Adrenal gland (tissue), 5 donors: ENCODE measurements around the gene HAUS7.

Source experiments
- POLR2A ChIP-seq, 2 donors: fragments of 450-650 bp; IDR thresholded peaks; one replicate each; pipeline ENCODE4 v1.6.1; 2017; ENCODE audit warnings: antibody characterized with exemption in 2 of 2, mild to moderate bottlenecking in 2 of 2, moderate library complexity in 1 of 2
- TF ChIP-seq, protein P1 (sequence below), 6 experiments: fragments of 450-650 bp in 4 of 6; fragments of 200-600 bp in 2 of 6; sonication (generic) in 1 of 6; IDR thresholded peaks; 1 replicate in 5 of 6; 2 replicates in 1 of 6; pipeline versions ENCODE4 v1.5.1 to v1.8.0; 2016 to 2021; ENCODE audit warnings: antibody characterized with exemption in 6 of 6, mild to moderate bottlenecking in 2 of 6, moderate library complexity in 1 of 6
- donor health status: DM: no; HTN: no; CAD: no.

DNA sequence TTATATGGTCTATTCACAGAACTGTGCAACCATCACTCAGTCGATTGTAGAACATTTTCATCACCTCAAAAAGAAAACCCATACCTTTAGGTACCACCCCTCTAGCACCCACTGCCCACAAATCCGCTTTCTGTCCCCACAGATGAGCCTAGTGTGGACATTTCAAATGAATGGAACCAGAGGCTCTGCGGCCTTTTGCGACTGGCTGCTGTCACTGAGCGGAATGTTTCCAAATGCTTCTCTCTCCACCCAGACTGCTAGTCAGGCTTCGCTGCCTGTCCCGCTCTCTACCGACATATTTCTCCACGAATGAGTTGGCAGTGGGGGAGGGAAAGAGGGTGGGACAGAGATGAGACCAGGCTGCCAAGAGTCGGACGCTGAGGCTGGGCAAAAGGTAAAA, 22.7 kb upstream of the HAUS7 start:
- TF ChIP-seq, protein P1, sequence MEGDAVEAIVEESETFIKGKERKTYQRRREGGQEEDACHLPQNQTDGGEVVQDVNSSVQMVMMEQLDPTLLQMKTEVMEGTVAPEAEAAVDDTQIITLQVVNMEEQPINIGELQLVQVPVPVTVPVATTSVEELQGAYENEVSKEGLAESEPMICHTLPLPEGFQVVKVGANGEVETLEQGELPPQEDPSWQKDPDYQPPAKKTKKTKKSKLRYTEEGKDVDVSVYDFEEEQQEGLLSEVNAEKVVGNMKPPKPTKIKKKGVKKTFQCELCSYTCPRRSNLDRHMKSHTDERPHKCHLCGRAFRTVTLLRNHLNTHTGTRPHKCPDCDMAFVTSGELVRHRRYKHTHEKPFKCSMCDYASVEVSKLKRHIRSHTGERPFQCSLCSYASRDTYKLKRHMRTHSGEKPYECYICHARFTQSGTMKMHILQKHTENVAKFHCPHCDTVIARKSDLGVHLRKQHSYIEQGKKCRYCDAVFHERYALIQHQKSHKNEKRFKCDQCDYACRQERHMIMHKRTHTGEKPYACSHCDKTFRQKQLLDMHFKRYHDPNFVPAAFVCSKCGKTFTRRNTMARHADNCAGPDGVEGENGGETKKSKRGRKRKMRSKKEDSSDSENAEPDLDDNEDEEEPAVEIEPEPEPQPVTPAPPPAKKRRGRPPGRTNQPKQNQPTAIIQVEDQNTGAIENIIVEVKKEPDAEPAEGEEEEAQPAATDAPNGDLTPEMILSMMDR (IDR thresholded peaks at IDR 0.05) = no peak
- no peak for TF ChIP-seq POLR2A (IDR thresholded peaks at IDR 0.05)
